Stimulated activated CD8-positive, alpha-beta memory T cell treated with anti-CD3 and anti-CD28 coated beads, Interleukin-12 subunit alpha, Interleukin-12 subunit beta, amount 100 ng/mL, for 24 hours (primary cell): ENCODE data around the gene NCOA1.
"Not testable (repeated sequence)": the region's sequence is repeated elsewhere in the genome, so short reads cannot be mapped to it uniquely, and the experiment has no call there.

Source experiments
- DNase-seq: peaks from one replicate; pipeline ENCODE4 v3.0.0-alpha.2; 2020; ENCODE audit errors: extremely low read depth

The NCOA1 gene

GRCh38 chr2:24474053-24474452 is 17.0 kb upstream of the NCOA1 start:
- DNase-seq: no peak

- DNase-seq: no peak
These were observed 13.8 kb upstream of the NCOA1 start for GRCh38 chr2:24477229-24477628.

- DNase-seq: no peak
These were observed 12.8 kb upstream of the NCOA1 start for GRCh38 chr2:24478243-24478642.

GRCh38 chr2:24480245-24480644 is 10.8 kb upstream of the NCOA1 start:
- DNase-seq: no peak

GRCh38 chr2:24482251-24482971 is 8.6 kb upstream of the NCOA1 start:
- no peak for DNase-seq

- DNase-seq: no peak
These were observed 8.1 kb upstream of the NCOA1 start for GRCh38 chr2:24482972-24483300.

- not testable (repeated sequence) for DNase-seq
These were observed 6.4 kb upstream of the NCOA1 start for GRCh38 chr2:24484677-24485076.

- no peak for DNase-seq
These were observed 5.9 kb upstream of the NCOA1 start for GRCh38 chr2:24485197-24485596.

- no peak for DNase-seq
These were observed 4.3 kb upstream of the NCOA1 start for GRCh38 chr2:24486636-24487205.

- no peak for DNase-seq
These were observed 1.4 kb upstream of the NCOA1 start for GRCh38 chr2:24489465-24490180.

GRCh38 chr2:24490181-24490689 is 819 bp upstream of the NCOA1 start:
- DNase-seq: no peak

- peak; percentile 19 for DNase-seq
These were observed 727 bp downstream of the NCOA1 start for GRCh38 chr2:24491542-24492420.

GRCh38 chr2:24492421-24493279 is 1.6 kb downstream of the NCOA1 start:
- no peak for DNase-seq

- no peak for DNase-seq
These were observed 2.7 kb downstream of the NCOA1 start for GRCh38 chr2:24493713-24494112.

GRCh38 chr2:24494410-24494809 is 3.4 kb downstream of the NCOA1 start:
- no peak for DNase-seq

GRCh38 chr2:24495451-24495850 is 4.4 kb downstream of the NCOA1 start:
- DNase-seq: no peak

GRCh38 chr2:24496959-24497358 is 5.9 kb downstream of the NCOA1 start:
- no peak for DNase-seq

GRCh38 chr2:24497685-24498084 is 6.6 kb downstream of the NCOA1 start:
- no peak for DNase-seq

GRCh38 chr2:24498121-24498520 is 7.1 kb downstream of the NCOA1 start:
- DNase-seq: no peak

GRCh38 chr2:24501813-24502212 is 10.8 kb downstream of the NCOA1 start:
- DNase-seq: no peak
